Astrocyte of the hippocampus (primary cell): ENCODE results near the gene PRF1.
"Not testable (repeated sequence)": the region's sequence is repeated elsewhere in the genome, so short reads cannot be mapped to it uniquely, and the experiment has no call there.

ENCODE experiments used
- DNase-seq: peaks from one replicate; pipeline ENCODE4 v3.0.0; 2011; ENCODE audit warnings: low read depth, low spot score

Gene PRF1

DNA sequence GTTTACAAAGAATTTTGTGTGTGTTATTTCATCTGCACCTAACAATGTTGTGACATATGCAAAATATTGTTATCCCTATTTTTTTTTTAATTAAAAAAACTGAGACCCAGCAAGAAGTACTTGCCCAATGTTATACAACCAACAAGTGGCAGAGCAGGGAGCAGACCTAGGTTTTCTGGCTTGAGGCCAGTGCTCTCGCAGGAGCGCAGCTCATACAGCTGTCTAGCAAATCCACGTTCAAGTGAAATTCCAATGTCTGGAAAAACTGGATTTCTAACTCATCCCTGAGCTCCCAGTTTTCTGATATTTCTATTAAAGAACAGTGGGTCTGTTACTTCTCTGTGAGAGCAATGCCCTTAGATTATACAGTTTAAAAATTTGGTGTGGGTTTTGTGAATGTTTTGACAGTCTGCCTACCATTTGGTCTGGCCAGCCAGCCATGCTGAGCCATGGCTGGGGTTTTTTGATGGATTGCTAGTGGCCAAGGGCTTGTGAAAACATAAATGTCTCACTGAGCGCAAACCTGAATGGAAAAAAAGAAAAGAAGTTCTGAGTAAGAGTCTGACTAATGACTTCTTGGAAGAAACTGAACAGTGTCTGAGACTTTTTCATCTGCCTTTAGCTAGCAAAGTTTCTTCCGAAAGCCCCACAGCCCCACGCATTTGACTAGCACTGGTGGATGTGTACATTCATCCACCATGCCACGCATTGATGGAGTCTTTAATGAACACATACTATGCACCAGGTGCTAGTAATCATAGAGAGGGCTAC, 15.4 kb upstream of the PRF1 start:
- DNase-seq: peak; percentile 93

GRCh38 chr10:70616761-70617160, 14.2 kb upstream of the PRF1 start:
- DNase-seq: no peak

- peak; percentile 92 for DNase-seq
Measured at GRCh38 chr10:70615784-70616522, 13.4 kb upstream of the PRF1 start.

GRCh38 chr10:70615211-70615610, 12.7 kb upstream of the PRF1 start:
- no peak for DNase-seq

- not testable (repeated sequence) for DNase-seq
Measured at GRCh38 chr10:70614364-70614763, 11.8 kb upstream of the PRF1 start.

GRCh38 chr10:70613941-70614340, 11.4 kb upstream of the PRF1 start:
- DNase-seq: no peak

GRCh38 chr10:70607936-70608335, 5.4 kb upstream of the PRF1 start:
- no peak for DNase-seq

DNA sequence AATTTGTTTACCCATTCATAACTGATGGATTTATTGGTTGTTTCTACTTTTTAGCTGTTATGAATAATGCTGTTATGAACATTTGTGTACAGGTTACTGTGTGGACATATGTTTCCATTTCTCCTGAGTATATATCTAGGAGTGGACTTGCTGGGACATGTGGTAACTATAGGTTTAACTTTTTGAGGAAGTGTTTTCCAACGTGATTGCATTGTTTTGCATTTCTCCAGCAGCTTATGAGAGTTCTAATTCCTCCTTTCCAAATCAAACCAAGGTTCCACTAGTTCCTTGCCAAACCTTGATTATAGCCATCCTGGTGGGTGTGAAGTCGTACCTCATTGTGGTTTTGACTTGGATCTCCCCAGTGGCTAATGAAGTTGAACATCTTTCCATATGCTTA, 2.6 kb upstream of the PRF1 start:
- DNase-seq: no peak

- DNase-seq: no peak
Measured at GRCh38 chr10:70604106-70604505, 1.6 kb upstream of the PRF1 start.

- no peak for DNase-seq
Measured at GRCh38 chr10:70603449-70603801, 884 bp upstream of the PRF1 start.

- no peak for DNase-seq
Measured at GRCh38 chr10:70601746-70602145, 795 bp downstream of the PRF1 start.

DNA sequence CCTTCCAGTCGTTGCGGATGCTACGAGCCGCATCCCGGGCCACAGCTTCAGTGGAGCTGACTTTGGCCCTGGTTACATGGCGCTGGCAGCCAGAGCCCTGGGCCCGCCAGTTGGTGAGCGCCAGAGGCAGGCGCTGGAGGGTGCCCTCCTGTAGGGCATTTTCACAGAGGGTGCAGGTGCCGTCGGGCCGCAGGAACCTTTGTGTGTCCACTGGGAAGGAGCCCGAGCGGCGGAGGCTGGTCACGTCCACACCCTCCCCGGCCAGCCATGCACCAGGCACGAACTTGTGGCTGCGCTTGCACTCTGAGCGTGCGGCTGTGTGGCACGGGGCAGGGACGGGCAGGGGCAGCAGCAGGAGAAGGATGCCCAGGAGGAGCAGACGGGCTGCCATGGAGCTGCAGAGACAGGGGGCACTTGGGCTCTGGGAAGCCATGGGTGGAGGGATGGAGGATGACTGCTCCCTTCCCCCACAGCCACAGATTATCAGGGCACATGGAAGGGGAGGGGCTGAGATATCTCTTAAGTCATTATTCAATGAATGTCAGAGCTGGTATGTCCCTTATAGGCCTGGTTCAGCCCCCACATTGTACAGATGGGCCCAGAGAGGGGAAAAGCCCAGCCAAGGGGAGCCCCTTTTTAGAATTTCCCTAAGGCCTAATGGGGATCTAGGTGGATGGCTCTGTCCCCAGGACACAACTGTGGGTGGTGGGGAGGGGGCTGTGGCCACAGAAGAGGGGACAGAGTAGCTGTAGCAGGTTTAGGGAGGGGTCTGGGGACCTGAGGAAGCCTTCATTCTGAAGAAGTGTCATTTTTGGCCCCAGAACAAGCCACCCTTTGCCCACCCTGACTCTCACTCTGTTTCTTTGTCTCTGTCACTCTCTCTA, 1.8 kb downstream of the PRF1 start:
- DNase-seq: no peak

GRCh38 chr10:70599791-70600190, 2.8 kb downstream of the PRF1 start:
- no peak for DNase-seq

DNA sequence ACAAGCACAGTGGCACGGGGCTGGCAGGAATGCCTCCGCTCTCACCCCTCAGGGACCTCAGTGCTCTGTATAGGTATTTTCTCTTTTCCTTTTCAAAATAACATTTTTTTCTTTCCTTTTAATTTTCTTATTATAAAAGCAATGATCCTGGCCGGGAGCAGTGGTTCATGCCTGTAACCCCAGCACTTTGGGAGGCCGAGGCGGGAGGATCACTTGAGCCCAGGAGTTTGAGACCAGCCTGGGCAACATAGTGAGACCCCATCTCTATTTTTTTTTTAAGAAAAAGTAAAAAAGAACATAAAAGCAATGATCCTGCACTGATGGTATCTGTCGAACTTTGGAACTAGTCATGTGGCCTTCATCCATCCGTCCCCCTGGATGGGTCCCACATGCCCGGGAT, 3.2 kb downstream of the PRF1 start:
- no peak for DNase-seq

GRCh38 chr10:70598857-70599295, 3.7 kb downstream of the PRF1 start:
- no peak for DNase-seq

GRCh38 chr10:70597856-70598815, 4.4 kb downstream of the PRF1 start:
- no peak for DNase-seq

- peak; percentile 44 for DNase-seq
Measured at GRCh38 chr10:70596860-70597809, 5.4 kb downstream of the PRF1 start.

DNA sequence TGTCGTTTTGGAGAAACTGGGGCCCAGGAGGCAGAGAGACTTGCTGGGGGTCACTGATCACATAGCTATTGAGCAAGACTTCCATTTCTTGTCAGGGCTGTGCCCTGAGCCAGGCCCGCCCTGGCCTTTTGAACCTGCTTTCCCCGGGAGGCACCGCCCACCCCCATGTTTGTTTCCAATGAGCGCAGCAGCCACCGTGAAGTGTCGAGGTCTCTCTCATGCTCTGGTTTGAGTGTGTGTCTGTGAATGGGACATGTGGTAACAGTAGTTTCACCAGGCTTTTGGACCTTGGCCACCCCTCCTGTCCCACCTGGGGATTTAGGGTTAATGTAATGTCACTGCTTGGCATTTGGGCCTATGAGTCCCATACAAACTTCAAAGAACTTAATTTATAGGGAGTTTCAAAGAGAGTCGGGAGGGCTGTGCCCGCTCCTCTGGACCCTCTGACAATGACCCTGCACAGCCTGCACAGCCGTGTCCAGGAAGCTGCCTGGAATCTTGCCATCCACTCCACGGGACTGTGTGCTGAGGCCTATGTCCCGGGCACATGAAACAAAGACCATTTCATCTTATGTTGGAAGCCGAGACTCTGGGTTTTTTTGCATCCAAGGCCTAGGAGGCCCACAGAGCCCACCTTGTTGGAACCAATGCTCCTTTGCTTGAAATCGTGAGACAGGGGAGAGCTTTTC, 6.3 kb downstream of the PRF1 start:
- DNase-seq: no peak

DNA sequence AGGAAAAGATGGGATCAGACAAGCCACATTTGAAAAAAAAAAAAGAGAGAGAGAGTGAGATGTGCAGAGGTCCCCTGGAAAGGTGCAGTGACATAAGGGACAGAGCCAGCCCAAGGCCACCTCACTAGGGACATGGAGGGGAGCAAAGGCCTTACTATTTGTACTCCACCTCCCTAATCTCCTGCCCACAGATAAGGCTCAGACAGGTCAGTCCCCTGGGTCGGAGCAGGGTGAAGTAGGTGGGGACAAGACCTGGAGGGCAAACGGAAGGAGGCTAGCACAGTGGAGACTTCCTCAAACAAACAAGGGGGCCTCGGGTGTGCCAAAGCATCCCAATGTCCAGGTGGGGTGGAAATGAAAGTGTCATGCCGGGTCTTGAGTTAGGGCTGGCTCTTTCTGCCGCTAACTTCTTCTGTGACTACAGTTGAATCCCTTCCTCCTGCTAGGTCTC, 7.0 kb downstream of the PRF1 start:
- no peak for DNase-seq
